GM19025 (cell line): Measurements from ENCODE around the gene IL10RB.
"Not testable (repeated sequence)": the region's sequence is repeated elsewhere in the genome, so short reads cannot be mapped to it uniquely, and the experiment has no call there.

Source experiments
- ATAC-seq: cut with Tn5 transposase; IDR thresholded peaks from one replicate; pipeline ENCODE4 v1.9.1; 2021; ENCODE audit warnings: mild to moderate bottlenecking, low read depth, moderate library complexity; ENCODE audit not compliant: unreplicated experiment

IL10RB gene

GRCh38 chr21:33296156-33296555 lies 30.0 kb downstream of the IL10RB start:
- ATAC-seq = no peak

- ATAC-seq = no peak
Observed at GRCh38 chr21:33299181-33299752, 33.1 kb downstream of the IL10RB start.

DNA sequence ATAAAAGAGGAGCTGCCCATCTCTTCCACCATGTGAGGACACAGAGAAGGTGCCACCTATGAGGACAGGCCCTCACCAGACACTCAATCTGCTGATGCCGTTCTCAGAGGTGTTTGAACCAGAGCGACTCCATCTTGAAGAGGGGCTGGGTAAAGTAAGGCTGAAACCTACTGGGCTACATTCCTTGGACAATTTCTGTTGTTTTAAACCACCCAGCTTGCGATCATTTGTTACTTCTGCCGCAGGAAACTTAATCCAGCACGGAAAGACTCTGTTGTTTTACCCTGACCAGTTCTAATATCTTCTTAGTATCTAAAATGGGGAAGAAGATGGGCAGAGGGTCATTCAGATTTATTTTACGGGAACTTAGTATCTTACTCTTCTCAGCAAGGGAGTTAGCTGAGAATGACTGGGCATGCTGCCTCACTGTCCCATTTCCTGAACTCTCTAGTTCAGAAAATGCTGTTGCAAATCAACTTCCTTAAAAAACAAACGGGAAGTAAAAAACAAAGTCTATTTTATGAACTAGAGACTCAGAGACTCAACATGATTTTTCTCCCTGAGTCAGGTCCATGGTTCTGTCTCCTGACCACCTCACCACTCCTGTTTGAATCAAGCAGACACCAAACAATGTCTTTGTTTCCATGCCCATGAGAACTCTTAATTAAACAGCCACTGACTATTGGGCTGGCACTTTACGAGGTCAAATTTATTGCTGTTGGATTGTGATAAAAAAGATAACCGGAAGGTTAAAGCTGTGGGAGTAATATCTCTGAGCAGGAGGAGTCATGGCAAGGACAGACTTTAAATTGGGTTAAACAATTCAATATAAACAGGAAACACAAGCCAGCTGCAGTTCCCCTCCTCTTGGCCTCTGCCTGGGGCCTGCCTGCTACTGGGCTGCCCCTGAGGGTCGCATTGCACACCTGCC lies 34.8 kb downstream of the IL10RB start:
- ATAC-seq = no peak

- ATAC-seq = no peak
Observed at GRCh38 chr21:33301632-33302002, 35.5 kb downstream of the IL10RB start.

DNA sequence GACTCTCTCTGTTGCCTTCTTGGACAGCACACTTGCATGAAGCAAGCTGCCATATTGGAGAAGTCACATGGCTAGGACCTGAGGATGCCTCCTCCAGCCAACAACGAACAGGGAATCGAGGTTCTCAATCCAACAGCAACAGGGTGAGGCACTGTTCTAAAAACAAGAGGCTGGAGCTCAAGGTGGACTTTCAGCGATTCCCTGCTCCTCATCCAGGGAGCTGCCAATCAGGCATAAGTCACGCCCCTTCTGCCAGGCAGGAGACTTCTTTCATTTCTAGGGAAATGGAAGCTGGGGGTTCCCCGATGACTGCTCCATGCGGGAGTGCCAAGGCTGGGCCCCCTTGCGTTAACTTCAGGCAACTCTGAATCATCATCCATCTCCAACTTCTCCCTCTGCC lies 35.9 kb downstream of the IL10RB start:
- no peak for ATAC-seq

- no peak for ATAC-seq
Observed at GRCh38 chr21:33302796-33303195, 36.6 kb downstream of the IL10RB start.

DNA sequence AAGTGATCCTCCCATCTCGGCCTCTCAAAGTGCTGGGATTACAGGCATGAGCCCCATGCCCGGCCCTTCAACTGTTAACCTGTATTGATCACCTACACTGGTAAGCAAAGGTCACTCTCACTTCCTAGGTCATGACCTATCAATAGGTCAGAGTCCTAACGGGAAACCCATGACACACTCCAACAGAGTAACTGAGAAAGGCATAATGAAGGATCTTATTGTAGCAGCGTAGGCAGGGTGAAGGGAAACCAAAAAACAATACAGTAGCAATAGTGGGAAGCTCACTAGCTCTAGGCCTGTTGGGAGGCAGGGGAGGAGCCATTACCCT lies 39.1 kb downstream of the IL10RB start:
- ATAC-seq = no peak

- ATAC-seq = no peak
Observed at GRCh38 chr21:33305938-33306337, 39.8 kb downstream of the IL10RB start.

GRCh38 chr21:33308586-33309490 lies 42.7 kb downstream of the IL10RB start:
- peak; percentile 72 for ATAC-seq

DNA sequence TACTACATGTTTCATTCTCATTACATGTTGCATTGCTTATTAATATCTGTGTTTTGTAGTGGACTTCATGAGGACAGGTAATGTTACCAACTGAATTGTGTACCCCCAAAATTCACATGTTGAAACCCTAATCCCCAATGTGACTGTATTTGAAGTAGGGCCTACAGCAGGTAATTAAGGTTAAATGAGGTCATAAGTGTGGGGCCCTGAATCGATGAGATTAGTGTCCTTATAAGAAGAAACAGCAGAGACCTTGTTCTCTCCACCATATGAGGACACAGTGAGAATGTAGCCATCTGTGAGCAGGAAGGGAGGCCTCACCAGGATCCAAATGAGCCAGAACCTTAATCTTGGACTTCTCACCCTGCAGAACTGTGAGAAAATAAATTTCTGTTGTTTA lies 43.6 kb downstream of the IL10RB start:
- no peak for ATAC-seq

DNA sequence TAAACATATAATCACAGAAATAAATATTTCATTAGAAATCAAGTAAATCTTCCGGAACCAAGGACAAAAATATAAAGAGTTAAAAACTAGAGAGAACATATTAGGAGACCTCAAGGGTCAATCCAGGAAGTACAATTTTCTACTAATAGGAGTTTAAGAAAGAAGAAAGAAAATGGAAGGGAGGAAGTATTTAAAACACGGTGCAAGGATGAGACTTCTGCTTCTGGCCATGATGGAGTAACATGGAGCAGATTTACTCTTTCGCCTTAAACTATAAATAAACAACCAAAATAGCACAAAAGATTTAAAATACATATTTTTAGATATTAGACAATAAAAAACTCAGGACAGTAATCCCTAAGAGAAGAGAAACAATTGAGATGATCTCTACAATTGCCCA lies 46.0 kb downstream of the IL10RB start:
- no peak for ATAC-seq

DNA sequence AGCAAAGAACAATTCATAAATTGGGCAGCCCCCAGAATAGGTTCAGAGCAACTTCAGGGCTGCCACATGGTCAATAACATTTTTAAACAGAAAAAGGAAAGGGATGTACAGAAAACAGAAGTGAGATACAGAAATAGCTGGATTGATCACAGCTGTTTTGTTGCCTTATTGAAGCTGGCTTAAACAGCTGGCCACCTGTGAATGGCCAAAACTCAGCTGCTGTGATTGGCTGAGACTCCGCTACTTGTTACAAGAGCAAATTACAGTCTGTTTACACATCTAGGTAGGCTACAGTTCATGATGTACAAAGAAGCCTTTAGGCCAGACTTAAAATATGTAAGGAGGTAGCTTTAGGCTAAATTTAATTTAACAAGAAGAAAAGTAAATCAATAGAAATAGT lies 47.0 kb downstream of the IL10RB start:
- ATAC-seq = no peak

DNA sequence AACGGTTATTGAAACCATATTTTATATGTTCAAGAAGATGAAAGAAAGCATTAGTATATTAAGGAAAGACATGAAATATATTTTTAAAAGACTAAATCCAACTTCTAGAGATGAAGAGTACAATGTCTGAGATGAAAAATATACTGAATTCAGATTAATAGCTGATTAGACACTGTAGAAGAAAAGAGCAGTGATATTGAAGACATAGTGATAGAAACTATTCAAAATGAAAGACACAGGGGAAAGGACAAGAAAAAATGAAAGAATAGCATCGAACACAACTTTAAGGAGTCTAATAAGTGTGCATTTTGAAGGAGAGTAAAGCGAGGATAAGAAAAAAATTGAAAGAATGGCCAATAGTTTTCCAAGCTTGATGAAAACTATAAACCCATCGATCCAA lies 47.4 kb downstream of the IL10RB start:
- ATAC-seq = no peak

DNA sequence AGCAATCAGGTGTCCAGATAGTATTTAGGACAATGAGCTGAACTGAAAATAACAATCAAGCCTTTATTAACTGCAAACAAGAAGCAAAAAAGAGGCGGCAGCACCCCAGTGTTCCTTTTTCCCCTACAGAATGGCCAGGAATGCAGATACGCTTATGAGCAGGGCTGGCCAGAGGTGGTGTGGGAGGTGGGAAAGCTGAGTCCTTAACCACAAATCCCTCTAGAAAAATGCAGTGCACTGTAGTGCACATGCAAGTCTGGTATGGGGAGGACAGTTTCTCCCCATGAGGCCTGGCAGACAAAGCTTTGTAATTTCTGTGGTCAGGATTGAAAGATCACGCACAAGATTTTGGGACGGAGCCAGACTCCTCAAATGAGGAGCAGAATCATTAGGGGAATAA lies 47.9 kb downstream of the IL10RB start:
- ATAC-seq = no peak

- ATAC-seq = no peak
Observed at GRCh38 chr21:33315946-33316710, 50.0 kb downstream of the IL10RB start.

DNA sequence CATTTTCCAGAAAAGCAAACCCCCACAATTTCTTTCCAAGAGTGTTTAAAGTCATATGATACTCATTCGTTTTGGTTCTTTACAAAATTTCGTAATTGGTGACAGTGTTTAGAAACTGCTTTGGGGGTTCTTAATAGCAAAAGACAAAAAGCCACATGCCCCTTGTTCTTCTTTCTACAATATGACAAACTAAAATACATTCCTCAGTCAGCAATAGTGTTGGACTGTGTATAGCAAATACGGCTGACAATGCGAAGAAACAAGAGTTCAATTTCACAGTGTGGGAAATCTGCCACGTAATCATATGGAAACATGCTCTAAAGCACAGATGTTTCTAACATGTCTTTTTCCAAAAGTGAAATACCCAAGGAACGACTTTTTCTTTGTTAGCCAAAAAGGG lies 51.0 kb downstream of the IL10RB start:
- no peak for ATAC-seq

GRCh38 chr21:33317786-33318486 lies 51.8 kb downstream of the IL10RB start:
- no peak for ATAC-seq

GRCh38 chr21:33321005-33321404 lies 54.8 kb downstream of the IL10RB start:
- not testable (repeated sequence) for ATAC-seq

DNA sequence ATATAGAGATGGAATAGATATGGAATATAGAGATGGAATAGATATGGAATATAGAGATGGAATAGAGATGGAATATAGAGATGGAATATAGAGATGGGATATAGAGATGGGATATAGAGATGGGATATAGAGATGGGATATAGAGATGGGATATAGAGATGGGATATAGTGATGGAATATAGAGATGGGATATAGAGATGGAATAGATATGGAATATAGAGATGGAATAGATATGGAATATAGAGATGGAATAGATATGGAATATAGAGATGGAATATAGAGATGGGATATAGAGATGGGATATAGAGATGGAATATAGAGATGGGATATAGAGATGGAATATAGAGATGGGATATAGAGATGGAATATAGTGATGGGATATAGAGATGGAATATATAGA lies 57.4 kb downstream of the IL10RB start:
- ATAC-seq = not testable (repeated sequence)
